GM18520 (cell line): Measurements from ENCODE around the gene KRT25.

Source experiments
- ATAC-seq: cut with Tn5 transposase; IDR thresholded peaks from one replicate; pipeline ENCODE4 v1.9.1; 2021; ENCODE audit not compliant: unreplicated experiment

The KRT25 gene

DNA sequence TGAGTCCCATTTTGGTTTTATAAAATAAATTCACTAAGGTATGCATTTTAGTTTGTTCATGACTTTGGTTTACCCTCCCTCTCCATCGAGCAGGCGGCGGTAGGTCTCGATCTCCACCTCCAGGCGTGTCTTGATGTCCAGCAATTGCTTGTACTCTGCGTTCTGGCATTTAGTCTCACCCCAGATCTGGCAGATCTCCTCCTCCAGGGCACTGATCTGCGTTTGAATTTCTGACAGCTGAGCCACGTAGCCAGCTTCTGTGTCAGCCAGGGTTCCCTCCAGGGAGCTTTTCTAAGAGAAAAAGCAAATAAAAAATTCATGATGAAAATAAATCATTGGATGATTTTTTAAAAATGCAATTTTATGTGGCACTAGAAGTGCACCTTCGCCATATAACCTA is 55.8 kb downstream of the KRT25 start:
- no peak for ATAC-seq
